ENCODE results near the gene LYPD8. TPM values are rescaled to one million over a fixed set of nuclear protein-coding genes. Genes with fewer than 3 reads are reported as not detected.
A peak's percentile ranks its signal among the peaks of the same experiment; 100 is the strongest.
"Not testable (repeated sequence)": the region's sequence is repeated elsewhere in the genome, so short reads cannot be mapped to it uniquely, and the experiment has no call there.

The LYPD8 gene, protein sequence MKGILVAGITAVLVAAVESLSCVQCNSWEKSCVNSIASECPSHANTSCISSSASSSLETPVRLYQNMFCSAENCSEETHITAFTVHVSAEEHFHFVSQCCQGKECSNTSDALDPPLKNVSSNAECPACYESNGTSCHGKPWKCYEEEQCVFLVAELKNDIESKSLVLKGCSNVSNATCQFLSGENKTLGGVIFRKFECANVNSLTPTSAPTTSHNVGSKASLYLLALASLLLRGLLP
- not detected for total RNA-seq
- long read RNA-seq = 0 reads

DNA sequence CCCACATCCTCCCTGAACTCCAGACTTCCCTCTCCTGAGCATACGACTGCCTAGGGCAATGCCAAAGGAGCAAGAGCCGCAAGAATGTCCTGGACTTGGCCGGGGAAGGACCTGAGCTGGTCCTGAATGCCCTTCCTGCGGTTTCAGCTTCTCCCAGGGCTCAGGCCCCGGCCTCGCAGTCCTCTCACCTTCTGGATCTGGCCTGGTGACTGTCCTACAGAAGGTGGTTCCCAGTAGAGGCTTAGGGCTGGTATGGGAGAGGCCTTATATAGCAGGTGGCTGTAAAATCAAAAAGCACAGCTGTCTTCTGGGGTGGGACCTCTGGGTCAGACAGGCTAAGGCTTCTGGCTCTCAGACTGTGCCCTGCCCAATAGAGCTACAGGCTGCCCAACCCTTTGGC is at the start of gene LYPD8:
Gene LYPD8 (minus strand): TSS at position 243 of the 400 bp plus-strand sequence. CDS start 4,678 bp downstream, outside the sequence.
- intact Hi-C loops (cut with DNase I) = no loop called here
- no peak for ATAC-seq
- no peak for DNase-seq (ENCODE audit: missing footprints)

- ATAC-seq = peak; percentile 73
- no peak for DNase-seq (ENCODE audit: missing footprints)
- intact Hi-C loops (cut with DNase I) = loop anchor here (5.0 kb wide), 1 partner anchor 103 kb away; the partner anchor contains the start of gene OR14I1
Observed at GRCh38 chr1:248804771-248805681, 49.5 kb upstream of the LYPD8 start.

DNA sequence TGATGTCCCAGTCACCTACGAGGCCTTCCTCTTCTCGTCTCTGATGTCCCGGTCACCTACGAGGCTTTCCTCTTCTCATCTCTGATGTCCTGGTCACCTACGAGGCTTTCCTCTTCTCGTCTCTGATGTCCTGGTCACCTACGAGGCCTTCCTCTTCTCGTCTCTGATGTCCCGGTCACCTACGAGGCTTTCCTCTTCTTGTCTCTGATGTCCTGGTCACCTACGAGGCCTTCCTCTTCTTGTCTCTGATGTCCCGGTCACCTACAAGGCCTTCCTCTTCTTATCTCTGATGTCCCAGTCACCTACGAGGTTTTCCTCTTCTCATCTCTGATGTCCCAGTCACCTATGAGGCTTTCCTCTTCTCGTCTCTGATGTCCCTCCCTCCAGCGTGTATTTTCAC is 47.9 kb upstream of the LYPD8 start:
- ATAC-seq; intact Hi-C loops (cut with DNase I); DNase-seq (ENCODE audit: missing footprints): not testable (repeated sequence)

DNA sequence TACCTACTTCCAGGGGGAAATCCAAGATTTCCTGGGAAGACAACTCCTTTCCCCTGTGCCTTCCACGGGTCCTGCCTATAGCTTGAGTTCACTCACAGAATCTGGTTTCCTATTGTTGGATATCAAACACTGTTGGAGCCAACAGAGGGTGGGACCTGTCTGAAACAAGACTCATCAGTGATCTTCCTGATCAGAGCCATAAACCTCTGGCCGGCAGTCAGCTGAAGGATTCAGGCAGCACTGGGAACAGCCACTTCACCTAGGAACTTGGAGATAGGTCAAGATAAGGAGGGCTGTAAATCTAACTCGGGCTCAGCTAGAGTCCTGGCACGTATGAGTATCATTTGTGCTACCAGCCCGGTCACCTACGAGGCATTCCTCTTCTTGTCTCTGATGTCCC is 46.9 kb upstream of the LYPD8 start:
- intact Hi-C loops (cut with DNase I) = no loop called here
- ATAC-seq = no peak
- DNase-seq (ENCODE audit: missing footprints) = no peak

DNA sequence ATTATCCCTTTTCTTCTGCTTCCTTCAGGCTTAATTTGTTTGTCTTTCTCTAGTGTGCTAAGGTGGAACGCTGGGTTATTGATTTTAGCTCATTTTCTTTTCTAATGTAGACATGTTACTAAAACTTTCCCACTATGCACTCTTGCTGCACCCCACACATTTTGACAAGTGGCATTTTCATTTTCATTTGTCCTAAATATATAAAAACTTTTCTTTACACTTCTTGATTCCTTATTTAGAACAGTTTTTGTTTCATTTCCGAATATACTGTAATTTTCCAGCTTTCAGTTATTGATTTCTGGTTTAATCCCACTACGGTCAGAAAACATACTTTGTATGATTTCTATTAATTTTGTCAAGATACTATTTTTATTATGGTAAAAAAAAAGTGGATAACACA is 44.9 kb upstream of the LYPD8 start:
- DNase-seq (ENCODE audit: missing footprints) (no peak), ATAC-seq (no peak)
- intact Hi-C loops (cut with DNase I) = no loop called here

GRCh38 chr1:248798791-248799190 is 43.2 kb upstream of the LYPD8 start:
- intact Hi-C loops (cut with DNase I) = no loop called here
- DNase-seq (ENCODE audit: missing footprints) (no peak), ATAC-seq (no peak)

- ATAC-seq; intact Hi-C loops (cut with DNase I): not testable (repeated sequence)
Observed at GRCh38 chr1:248794663-248795062, 39.1 kb upstream of the LYPD8 start.

GRCh38 chr1:248793592-248793991 is 38.0 kb upstream of the LYPD8 start:
- intact Hi-C loops (cut with DNase I) = no loop called here
- ATAC-seq = no peak

More at GRCh38 chr1:248794663-248795062, 39.1 kb upstream of the LYPD8 start:
- not testable (repeated sequence) for DNase-seq (ENCODE audit: missing footprints)

DNA sequence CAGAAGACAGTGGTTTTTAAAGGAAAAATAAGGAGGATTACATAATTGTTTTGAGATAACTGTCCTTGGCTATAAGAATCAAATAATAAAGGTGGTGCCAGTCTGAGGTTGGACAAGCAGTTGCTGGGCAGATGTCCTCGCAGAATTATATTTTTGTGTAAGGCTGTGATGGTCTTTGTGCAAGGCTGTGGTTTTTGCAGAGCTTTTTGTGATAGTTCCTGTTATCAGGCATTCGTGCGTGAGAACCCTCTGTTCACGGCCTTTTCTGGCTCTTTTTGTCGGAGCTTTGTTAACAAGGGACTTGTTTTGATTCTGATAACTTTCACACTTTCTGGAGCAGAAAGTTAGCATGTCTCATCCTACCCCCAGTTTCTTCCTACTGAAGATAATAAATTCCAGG is 36.8 kb upstream of the LYPD8 start:
- ATAC-seq (no peak), DNase-seq (ENCODE audit: missing footprints) (no peak)
- intact Hi-C loops (cut with DNase I) = no loop called here

More at GRCh38 chr1:248793592-248793991, 38.0 kb upstream of the LYPD8 start:
- DNase-seq (ENCODE audit: missing footprints) = no peak

DNA sequence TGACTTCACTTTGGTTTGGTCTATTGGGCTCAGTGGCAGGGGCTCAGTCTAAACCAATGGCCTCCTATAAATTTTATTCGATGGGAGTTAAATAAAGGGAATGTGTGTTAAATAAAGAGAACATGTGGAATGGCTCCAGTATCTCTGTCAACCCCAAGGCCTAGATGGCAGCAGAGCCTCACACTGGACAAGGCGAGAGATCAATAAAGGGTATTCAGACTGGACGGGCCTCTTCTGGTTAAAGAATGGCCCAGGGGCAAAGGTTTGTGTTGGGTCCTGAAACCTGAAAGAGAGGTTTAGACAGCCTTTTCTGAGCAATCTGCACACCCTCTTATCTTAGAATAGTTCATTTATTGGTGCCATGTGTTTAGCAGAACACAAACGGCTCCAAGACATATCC is 35.5 kb upstream of the LYPD8 start:
- ATAC-seq (no peak), DNase-seq (ENCODE audit: missing footprints) (no peak)
- intact Hi-C loops (cut with DNase I) = no loop called here

GRCh38 chr1:248790456-248790855 is 34.9 kb upstream of the LYPD8 start:
- ATAC-seq (no peak), DNase-seq (ENCODE audit: missing footprints) (no peak)
- intact Hi-C loops (cut with DNase I) = no loop called here

DNA sequence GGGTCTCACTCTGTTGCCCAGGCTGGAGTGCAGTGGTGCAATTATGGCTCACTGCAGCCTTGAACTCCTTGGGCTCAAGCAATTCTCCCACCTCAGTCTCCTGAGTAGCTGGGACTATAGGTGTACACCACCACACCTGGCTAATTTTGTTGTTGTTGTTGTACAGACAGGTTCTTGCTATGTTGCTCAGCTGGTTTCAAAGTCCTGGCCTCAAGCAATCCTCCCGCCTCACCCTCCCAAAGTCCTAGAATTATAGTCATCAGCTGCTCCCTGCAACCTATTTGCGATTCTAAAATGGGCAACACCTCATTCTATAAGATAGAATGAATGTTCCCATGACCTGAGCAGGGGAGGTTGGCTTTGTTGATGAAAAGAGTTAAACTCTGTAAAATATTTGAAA is 33.8 kb upstream of the LYPD8 start:
- intact Hi-C loops (cut with DNase I); ATAC-seq: not testable (repeated sequence)

DNA sequence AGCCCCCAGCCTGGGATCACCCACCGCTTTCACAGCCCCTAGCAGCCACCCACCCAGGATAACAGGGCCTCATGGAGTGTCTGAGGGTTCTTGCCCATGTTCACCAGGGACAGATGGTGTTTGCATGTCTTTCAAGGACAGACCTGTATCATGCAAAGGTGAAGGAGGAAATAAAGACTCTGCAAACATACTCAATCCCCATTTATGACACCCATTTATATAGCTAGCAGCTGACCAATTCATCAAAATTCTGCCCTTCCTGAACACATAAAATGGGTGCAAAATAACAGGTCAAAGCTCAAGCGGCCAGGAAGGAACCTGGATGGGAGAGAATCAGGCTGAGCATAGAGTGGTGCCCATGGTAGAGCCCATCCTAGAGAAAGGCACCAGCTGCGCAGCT is 32.8 kb upstream of the LYPD8 start:
- ATAC-seq = no peak
- intact Hi-C loops (cut with DNase I) = no loop called here
- no peak for DNase-seq (ENCODE audit: missing footprints)

More for the DNA sequence above, 33.8 kb upstream of the LYPD8 start:
- not testable (repeated sequence) for DNase-seq (ENCODE audit: missing footprints)

GRCh38 chr1:248787430-248787829 is 31.9 kb upstream of the LYPD8 start:
- DNase-seq (ENCODE audit: missing footprints) (no peak), ATAC-seq (no peak)
- intact Hi-C loops (cut with DNase I) = no loop called here

DNA sequence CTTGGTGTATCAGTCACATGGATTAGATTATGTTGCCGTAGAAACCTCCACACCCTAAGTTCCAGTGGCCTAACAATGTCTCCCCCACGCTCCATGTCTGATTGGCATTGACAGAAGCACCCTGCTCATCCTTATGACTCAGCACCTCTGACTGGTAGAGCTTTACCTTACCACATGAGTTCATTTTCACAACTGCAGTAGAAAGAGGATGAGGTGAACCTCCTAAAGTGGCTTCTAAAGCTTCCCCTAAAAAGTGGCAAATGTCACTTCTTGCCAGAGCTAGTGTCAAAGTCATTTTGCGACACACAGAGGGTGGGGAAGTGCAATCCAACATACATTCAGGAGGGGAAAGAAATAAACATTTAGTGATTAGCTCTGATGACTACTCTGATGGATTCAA is 30.6 kb upstream of the LYPD8 start:
- no peak for DNase-seq (ENCODE audit: missing footprints)
- intact Hi-C loops (cut with DNase I) = no loop called here
- ATAC-seq = no peak

DNA sequence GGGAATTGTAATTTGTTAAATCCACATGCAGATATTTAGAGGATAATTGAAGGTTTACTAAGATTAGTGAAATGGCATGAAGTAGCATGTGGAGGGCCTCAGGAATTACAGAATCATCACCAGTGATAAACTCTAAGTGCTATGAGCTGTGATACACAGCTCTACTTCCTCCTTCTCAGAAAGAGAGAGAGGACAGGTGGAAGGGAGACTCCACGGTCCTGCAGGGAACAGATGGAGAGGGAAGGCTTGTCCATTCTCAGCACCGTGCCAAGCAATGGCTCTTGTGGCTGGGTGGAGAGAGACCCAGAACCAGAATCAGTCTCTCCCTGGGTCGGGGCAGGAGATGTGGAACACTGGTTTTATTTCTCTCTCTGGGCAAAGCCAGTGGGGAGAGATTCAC is 27.8 kb upstream of the LYPD8 start:
- intact Hi-C loops (cut with DNase I) = no loop called here
- ATAC-seq (no peak), DNase-seq (ENCODE audit: missing footprints) (no peak)

- DNase-seq (ENCODE audit: missing footprints) = no peak
- intact Hi-C loops (cut with DNase I) = no loop called here
- ATAC-seq = no peak
Observed at GRCh38 chr1:248782416-248783141, 27.0 kb upstream of the LYPD8 start.

GRCh38 chr1:248779350-248779749 is 23.8 kb upstream of the LYPD8 start:
- intact Hi-C loops (cut with DNase I) = no loop called here
- no peak for ATAC-seq
- DNase-seq (ENCODE audit: missing footprints) = no peak

DNA sequence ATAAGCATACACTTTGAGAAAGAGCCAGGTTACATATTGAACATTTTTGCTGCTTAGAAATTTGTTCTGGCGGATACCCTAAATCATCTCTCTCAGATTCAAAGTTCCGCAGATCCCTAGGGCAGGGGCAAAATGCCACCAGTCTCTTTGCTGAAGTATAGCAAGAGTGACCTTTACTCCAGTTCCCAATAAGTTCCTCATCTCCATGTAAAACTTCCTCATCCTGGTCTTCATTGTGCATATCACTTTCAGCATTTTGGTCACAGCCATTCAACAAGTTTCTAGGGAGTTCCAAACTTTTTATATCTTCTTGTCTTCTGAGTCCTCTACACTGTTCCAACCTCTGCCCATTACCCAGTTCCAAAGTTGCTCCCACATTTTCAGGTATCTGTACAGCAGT is 23.3 kb upstream of the LYPD8 start:
- ATAC-seq (no peak), DNase-seq (ENCODE audit: missing footprints) (no peak)
- intact Hi-C loops (cut with DNase I) = no loop called here

All from Right ventricle myocardium inferior (tissue), 1 donor.